Measurements from ENCODE around the gene TMEM98.
"Not testable (repeated sequence)": the region's sequence is repeated elsewhere in the genome, so short reads cannot be mapped to it uniquely, and the experiment has no call there.

The TMEM98 gene

GRCh38 chr17:32916134-32916533 is 11.8 kb upstream of the TMEM98 start:
- DNase-seq, result no peak

- DNase-seq, result no peak
Measured at GRCh38 chr17:32917081-32917480, 10.9 kb upstream of the TMEM98 start.

GRCh38 chr17:32917842-32918241 is 10.1 kb upstream of the TMEM98 start:
- no peak for DNase-seq

- DNase-seq, result not testable (repeated sequence)
Measured at GRCh38 chr17:32919876-32920275, 8.1 kb upstream of the TMEM98 start.

- no peak for DNase-seq
Measured at GRCh38 chr17:32920293-32920692, 7.7 kb upstream of the TMEM98 start.

- no peak for DNase-seq
Measured at GRCh38 chr17:32921017-32921416, 6.9 kb upstream of the TMEM98 start.

GRCh38 chr17:32923905-32924304 is 4.0 kb upstream of the TMEM98 start:
- DNase-seq, result not testable (repeated sequence)

GRCh38 chr17:32926183-32926582 is 1.8 kb upstream of the TMEM98 start:
- no peak for DNase-seq

- DNase-seq, result not testable (repeated sequence)
Measured at GRCh38 chr17:32926789-32927188, 1.2 kb upstream of the TMEM98 start.

GRCh38 chr17:32927201-32927723 is 691 bp upstream of the TMEM98 start:
- DNase-seq, result no peak

- no peak for DNase-seq
Measured at GRCh38 chr17:32928586-32929535, 908 bp downstream of the TMEM98 start.

- DNase-seq, result no peak
Measured at GRCh38 chr17:32929588-32929987, 1.6 kb downstream of the TMEM98 start.

GRCh38 chr17:32930512-32930911 is 2.6 kb downstream of the TMEM98 start:
- no peak for DNase-seq

- no peak for DNase-seq
Measured at GRCh38 chr17:32931686-32932085, 3.7 kb downstream of the TMEM98 start.

GRCh38 chr17:32933881-32934280 is 5.9 kb downstream of the TMEM98 start:
- DNase-seq, result no peak

GRCh38 chr17:32935726-32936125 is 7.8 kb downstream of the TMEM98 start:
- DNase-seq, result no peak

- DNase-seq, result no peak
Measured at GRCh38 chr17:32936186-32936893, 8.4 kb downstream of the TMEM98 start.

GRCh38 chr17:32936894-32937500 is 9.0 kb downstream of the TMEM98 start:
- DNase-seq, result no peak

- no peak for DNase-seq
Measured at GRCh38 chr17:32940706-32941390, 12.9 kb downstream of the TMEM98 start.

- DNase-seq, result no peak
Measured at GRCh38 chr17:32941419-32942032, 13.6 kb downstream of the TMEM98 start.

- DNase-seq, result peak; percentile 6
Measured at GRCh38 chr17:32943206-32943605, 15.3 kb downstream of the TMEM98 start.

GRCh38 chr17:32943647-32944191 is 15.8 kb downstream of the TMEM98 start:
- DNase-seq, result no peak
